HG03196 (cell line): Measurements from ENCODE around the gene DCAF8.
A peak's percentile ranks its signal among the peaks of the same experiment; 100 is the strongest.

Experiments used
- ATAC-seq: cut with Tn5 transposase; IDR thresholded peaks from one replicate; pipeline ENCODE4 v1.9.1; 2021; ENCODE audit not compliant: unreplicated experiment

The DCAF8 gene

DNA sequence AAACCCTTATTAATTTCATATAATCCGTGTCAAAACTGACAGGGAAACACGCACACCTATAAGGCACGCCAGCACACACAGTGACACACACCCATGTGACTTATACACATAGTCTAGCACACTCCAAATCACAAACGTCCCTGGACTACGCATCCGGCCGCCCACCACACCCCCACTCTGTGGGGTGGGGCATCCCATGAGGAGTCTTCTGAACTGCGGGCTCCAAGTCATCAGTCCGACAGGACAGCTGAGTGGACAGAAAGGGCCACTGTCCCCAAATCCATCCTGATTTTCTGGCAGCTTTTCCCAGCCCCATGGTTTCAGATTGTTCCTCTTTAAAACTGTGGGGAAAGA, 56.3 kb downstream of the DCAF8 start:
- ATAC-seq: peak; percentile 32

DNA sequence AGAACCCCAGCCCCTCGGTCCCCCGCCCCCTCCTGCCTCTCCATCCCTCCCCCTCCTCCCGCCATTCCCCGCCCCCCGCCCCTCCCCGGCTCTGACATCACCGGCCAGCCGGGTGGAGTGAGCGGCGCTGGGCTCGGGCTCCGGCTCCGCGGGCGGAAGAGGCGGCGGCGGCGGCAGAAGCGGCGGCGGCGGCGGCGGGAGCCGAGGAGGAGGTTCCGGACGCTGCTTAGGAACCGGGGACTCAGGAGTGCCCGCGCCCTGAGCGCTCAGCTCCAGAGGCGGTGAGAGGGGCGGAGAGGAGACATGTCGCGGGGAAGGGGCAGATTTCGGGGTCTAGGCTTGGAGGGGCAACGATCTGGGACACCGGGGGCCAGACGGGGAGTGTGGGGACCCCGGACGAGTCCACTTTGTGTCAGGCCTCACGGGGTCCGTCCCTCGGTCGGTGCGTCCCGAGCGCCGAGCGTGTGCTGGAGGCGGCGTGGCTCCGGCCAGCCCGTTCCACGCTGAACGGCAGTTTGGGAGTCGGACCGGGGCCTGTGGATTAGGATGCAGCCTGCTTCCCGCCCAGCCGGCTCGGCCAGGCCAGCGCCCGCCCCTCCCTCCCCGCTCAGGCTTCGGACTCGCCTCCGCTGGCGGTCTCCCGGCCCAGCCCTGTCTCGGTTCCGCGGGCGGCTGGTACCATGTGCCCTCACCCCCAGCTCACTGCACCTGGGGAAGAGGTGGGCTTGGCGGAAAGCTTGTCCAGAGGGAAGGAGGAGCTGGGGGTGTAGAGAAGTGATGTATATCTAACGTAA, 56.9 kb downstream of the DCAF8 start, which contains the start of gene PEA15:
PEA15 (plus strand) TSS at position 143 of the 794 bp plus-strand sequence. CDS start 6,161 bp downstream, outside the sequence.
- no peak for ATAC-seq

DNA sequence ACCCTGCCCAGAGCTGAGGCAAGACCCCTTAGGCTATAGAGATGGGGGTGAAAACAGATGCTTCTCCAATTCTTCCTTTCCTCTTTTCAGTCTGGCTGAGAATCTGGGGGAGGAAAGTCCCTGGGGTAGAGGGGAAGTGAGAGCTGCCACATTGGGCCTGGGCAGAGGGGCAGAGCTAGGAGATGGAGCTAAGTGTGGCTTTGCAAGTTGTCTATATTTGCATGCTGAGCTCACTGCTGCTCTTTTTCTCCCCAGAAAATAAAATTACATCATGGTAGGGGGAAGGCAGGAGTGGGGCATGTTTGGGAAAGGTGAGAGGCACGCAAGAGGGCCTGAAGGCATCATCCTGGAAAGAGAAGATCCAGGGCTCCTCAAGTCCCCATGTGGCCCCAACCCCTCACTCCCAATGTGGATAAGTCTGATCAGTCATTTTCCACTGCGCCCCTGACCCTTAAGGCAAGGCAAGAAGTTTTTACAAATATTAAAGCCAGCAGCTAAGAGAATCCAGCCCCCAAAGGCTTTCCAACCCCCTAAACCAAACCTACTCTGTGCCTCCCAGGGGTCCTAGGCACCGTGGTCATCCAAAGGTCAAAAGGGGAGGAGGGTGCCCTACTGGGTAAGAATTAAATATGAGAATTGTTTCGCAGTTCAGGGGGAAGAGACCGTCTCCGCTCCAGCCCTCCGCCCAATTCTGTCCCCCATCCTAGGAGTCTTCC, 57.7 kb downstream of the DCAF8 start:
- peak; percentile 65 for ATAC-seq

DNA sequence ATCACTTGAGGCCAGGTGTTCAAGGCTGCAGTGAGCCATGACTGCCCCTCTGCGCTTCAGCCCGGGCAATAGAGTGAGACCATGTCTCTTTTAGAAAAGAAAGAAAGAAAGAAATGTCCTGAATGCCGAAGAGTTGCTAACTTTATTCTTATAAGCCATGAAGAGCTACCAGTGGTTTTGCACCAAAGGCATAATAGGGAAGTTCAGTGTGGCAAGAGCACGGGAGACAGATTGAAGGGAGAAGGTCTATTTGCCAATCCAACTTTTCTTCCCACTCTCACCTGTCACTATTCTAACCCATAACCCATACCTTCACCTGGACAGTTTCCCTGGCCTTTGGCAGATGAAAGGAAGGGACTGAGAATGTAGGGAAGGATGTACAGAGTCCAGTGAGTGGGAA, 61.6 kb downstream of the DCAF8 start:
- ATAC-seq: no peak

DNA sequence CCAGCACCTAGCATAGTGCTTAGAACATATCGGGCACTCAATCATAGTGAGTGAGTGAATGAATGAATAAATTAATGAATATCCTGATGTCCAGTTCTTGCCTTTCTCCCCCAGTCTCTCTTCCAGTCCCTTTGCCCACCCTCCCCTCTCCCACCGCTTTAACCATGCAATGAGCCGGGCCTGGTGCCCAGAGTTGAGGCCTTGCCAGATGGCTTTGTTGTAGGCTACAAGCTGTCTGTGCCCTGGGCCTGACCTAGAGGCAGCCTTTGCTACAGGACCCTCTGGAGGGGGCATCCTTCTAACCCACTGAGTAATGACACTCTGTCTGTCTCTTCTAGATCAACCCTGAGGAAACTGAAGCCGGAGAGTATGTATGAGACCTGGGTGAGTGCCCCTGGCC, 65.1 kb downstream of the DCAF8 start:
- no peak for ATAC-seq

DNA sequence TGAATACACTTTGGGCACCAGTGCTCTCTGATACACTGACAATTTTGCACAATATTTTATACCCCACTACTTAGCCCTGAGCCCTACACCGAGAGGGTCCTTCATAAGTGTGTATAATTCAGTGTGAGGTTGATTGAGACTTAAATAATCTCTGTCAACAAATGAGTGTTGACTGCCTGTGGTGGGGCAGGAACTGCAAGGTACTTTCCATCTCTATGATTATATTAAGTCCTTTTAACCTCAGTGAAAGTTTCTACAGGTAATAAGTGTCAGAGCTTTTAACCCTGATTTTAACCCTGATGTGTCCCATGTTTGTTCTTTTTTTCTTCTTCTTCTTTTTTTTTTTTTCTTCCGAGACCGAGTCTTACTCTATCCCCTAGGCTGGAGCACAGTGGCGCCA, 66.2 kb downstream of the DCAF8 start:
- ATAC-seq: no peak

DNA sequence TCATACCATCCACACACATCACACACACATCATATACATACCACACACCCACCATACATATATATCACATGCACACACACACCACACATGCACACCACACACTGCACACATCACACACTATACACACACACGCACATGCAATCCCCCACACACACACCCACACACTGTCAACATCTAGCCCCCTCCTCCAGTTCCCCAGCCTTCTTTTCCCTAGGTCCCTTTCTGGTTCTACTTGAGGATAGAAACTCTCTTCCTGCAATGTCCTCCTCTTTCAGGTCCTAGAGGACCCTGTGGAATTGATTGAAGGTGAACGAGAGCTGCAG, 67.7 kb downstream of the DCAF8 start:
- ATAC-seq: no peak

DNA sequence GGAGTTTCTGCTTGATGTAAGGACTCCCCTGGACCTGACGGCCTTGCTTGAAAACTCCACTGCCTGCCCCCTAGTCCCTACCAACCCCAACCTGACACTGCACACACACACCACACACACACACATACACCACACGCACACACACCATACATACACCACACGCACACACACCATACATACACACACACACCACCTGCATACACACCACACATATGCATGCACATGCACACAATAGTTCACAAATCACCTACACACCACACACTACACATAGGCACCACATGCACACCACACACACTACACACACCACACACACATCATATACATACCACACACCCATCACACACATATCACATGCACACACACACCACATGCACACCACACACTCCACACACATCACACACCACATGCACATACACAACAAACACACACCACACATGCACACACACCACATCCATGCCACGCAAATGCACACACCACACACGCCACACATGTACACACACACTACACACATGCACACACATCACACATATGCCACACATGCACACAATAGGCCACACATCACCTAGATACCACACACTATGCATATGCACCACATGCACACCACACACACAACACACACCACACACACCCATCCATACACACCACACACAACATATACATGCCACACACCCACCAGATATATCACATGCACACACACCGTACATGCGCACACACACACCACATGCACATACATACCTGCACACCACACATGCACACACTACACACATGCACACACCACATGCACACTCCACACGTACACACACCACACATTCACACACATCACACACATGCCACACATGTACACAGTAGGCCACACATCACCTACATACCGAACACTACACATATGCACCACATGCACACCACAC, 68.3 kb downstream of the DCAF8 start:
- ATAC-seq: no peak

DNA sequence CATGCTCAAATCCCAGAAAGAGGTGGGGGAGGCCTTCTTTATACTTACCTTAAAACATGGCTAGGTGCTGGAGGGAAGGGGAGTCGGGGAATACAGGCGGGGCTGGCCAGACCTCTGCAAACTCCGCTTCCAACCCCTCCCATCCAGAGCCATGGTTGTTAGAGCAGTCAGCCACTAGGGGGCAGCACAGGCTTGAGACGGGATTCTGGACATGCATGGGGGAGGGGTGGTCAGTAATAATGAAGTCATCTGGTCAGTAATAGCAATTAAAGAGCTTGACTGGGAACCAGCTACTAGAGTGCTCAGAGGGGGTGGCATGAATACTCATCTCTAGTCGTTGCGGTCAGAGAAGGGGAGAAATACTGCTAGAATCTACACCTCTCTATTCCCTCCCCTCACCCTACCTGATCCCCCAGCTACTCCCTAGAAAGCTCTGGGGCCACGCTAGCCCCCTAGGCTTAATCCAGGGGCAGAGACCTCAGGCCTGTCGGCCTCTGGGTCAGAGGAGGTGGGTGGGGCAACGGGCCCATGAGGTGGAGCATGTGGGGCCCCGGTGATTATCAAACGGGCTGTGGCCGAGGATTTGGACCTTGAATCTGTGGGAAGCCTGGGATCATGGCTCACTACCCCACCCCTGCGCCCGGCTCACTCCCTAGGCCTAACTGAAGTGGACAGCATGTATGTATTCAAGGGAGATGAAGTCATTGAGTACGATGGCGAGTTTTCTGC, 69.1 kb downstream of the DCAF8 start:
- ATAC-seq: no peak

DNA sequence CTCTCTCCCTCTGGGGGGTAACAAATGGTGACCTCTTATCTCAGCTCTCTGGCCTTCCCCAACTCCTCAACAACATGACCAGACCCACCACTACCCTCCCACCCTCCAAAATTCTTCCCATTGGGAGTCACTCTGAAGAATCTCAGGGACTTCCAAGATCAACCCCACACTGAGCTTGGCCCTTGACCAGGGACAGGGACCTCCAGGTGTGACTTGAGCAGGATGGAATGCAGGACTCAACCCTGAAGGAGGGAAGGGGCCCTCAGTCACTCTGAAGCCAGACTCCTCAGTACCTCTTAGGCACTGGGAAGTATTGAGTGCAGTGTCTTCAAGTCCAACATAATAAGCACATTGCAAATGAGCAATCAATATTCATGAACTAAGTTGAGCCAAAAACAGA, 70.1 kb downstream of the DCAF8 start:
- no peak for ATAC-seq

DNA sequence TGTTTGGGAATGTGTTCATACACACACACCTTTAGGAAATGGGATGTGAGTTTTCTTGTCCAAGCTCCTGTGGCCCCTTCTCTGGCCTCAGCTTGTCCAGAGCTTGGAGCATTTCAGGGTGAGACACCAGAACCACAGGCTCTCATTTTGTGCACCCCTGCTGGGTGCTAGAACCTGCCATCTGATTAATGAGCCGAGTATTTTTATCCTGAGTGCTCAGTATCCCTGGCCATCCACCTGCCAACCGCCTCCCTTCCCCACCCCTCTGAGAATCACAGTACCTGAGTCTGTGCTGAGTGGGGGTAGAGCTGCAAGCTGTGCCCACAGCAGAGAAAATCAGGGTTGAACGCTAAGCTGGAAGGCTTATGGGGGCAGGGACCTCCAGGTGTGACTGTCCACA, 70.6 kb downstream of the DCAF8 start:
- no peak for ATAC-seq

DNA sequence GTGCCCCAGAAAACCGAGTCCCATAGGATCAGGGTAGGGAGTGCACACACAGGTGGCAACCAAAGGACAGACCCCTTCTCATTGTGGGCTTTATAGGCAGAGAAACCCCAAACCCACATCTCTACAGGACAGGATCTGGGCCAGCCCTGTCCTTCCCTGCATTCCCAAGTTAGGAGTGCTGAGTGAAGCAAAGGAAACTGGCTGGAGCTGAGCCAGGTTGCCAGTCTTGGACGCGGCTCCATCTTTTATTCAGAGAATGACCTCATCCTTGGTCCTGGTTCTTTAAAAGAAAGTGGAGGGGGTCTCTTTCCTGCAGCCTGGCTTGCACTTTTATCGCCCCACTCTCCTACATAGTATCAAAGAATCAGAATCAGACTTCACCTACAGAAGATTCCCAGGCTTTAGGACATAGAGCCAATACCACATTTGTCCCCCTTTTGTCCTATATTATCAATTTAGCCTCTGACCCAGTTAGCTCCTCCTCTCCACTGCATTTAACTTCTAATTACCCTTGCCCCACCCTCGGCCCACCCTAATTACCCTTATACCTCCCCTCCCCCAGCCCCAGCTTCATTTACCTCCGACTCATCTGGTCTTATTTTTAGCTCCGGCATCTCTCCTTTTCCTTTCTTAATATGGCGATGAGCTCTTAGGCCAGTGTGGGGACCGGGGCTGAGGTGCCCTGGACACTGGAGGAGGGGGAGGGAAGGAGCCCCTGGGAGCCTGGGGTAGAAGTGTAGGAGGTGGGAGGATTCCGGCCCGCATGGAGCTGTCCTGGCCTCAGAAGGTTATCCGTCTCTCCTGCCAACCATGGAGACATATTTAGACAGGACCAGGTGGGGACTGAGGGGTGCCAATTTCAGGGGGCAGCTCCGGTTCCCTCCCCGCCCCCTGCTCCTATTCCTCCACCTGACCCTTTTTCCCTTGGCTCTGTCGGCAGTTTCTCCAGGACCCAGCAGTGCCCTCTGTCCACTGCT, 72.4 kb downstream of the DCAF8 start, which contains the start of gene CASQ1:
CASQ1 (plus strand) TSS at position 927 of the 977 bp plus-strand sequence. CDS start 177 bp downstream, outside the sequence.
- no peak for ATAC-seq

DNA sequence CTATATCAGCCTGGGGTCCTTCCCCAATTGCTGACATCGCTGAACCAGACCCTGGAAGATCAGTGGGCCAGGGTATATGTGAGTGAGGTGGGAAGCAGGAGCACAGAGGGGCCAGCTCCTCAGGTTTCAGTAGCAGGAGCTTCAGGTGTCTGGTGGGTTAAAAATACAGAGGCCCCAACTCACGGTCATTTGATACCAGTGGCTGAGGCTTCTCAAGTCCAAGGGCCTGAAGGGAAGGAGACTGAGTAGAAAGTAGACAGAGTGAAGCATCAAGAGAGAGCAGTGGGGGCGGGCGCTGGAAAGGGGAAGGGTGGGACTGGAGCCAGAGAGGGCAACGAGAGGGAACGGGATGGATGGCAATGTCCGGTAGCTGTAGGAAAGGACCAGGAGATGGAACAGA, 74.0 kb downstream of the DCAF8 start:
- ATAC-seq: no peak

DNA sequence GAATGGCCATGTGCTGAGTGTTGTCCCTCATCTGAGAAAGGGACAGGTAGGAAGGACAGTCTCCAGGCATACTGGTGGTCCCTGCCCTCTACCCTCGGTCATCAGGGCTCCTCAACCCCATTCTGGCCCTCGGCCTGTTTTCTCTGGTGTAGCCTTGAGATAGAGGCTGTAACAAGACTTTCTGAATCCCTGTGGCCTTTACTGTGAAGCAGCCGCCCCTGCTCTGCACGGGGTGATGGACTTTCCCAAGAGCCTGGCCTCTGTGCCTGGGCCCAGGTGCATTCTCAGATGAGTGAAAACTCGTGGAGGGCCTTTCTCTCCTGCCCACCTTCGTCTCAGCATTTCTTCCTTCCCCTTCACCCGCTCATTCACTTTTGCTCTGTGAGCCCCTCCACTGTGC, 74.9 kb downstream of the DCAF8 start:
- no peak for ATAC-seq

DNA sequence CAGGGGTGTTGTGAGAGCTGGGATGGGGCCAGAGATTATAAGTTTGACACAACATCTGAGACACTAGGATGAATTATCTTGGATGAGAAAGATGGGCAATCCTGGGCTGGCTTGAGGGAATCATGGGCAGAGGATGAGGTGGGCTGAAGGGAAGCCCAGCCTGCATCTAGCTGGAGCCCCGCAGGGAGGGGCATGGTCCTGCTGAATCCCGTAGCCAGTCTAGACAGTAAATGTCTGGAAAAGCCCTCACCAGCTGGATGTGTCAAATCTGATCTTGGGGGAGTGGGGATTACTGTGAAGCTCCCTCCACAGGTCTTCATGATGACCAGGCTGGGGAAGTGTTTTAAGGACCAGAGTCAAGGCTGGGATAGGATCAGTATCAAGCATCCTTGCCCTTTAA, 75.6 kb downstream of the DCAF8 start:
- no peak for ATAC-seq

DNA sequence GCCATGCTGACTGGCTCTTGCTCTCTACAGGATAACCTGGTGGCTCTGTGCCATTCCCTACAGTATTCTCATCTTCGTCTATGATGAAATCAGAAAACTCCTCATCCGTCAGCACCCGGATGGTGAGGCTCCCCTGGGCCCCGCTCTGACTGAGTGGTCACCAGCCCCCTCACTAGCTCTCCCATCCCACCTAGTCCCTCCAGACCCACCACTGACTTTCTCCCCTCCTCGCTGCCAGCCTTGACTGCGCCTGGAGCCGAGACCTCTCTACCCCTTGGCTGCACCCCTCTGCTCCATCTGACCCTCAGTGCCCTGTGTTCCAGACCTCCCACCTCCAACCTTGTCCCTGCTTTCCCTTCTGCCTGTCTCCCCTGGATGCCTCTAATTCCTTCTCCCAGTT, 76.1 kb downstream of the DCAF8 start:
- ATAC-seq: no peak

DNA sequence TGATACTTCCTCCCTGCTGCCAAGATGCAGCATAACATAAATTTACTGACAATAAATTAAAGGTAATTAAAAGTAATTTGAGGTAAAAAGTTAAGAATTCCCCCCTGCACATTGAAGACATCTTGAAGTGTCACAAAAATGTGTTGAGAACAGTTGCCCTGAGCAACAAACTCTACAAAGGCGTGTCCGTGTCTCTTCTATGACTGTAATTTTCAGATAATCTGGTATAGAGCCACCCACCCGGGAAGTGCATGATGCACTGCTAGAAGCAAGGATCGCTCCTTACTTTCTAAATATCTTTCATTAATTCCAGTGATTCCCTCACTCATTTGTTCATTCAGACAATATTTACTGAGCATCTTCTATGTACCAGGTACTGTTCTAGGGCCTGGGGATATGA, 83.0 kb downstream of the DCAF8 start:
- no peak for ATAC-seq

DNA sequence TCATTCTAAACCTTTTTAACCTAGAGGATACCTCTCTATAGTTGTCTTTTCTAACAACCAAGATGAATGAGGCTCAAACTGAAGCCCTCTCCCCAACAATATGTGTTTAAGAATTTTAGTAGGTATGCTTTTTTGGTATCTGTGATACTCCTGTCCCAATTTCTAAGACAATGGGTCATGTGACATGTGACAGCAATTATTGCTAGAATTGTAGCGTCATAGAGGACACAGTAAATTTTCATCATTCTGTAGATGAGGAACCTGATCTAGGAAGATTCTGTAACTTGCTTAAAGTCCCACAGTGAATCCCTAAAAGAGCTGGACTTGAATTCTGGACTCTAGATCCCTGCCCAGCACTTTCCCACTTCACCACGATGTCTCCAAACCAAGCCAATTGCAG, 83.6 kb downstream of the DCAF8 start:
- no peak for ATAC-seq

DNA sequence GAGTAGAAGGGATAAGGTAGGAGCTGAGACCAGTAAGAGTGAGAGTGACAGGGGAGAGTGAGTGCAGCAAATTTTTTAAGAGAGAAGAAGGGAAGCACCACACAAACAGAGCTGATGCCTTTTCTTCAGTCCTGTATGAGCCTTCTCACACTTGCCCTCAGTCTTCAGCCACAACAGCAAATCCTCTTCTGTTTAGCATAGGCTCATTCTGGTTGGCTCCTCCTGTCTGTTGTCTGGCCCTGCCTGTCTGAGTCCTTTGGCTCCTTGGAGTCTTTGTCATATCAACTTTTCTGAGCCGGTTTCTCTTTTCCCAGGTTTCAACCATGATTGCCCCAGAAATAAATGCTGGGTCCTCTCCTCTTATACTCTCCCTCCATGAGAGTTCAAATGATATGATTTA, 84.7 kb downstream of the DCAF8 start:
- no peak for ATAC-seq

DNA sequence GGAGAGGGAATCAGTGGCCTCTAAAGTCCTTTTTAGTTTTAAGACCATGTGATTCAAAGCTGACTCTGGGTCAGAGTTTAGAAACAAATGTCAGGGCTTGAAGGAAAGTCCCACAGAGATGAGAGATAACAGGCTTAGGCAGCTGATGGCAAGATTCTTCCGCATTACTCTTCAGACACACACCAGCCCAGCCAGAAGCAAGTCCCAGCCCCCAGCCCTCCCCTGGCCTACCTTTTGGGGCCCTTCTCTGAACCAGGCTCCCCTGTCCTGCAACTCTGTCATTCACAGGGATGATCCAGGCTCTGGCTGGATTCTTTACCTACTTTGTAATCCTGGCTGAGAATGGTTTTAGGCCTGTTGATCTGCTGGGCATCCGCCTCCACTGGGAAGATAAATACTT, 85.1 kb downstream of the DCAF8 start:
- ATAC-seq: no peak
